ENCODE results near the gene ARHGEF28.

The ARHGEF28 gene

GRCh38 chr5:73985145-73985544 lies 359.1 kb downstream of the ARHGEF28 start:
- TF ChIP-seq CTCF (IDR thresholded peaks at IDR 0.05; ENCODE audit: control insufficient read depth, insufficient read depth, low read depth, low read length, missing control alignments), result peak; percentile 38
- H3K4me3 ChIP-seq (ENCODE audit: control insufficient read depth, low read depth, low read length), result no peak overlapping the region
- no peak for DNase-seq (ENCODE audit: low read depth)

GRCh38 chr5:73986729-73987128 lies 360.7 kb downstream of the ARHGEF28 start:
- TF ChIP-seq CTCF (IDR thresholded peaks at IDR 0.05; ENCODE audit: control insufficient read depth, insufficient read depth, low read depth, low read length, missing control alignments), result no peak
- H3K4me3 ChIP-seq (ENCODE audit: control insufficient read depth, low read depth, low read length), result no peak overlapping the region
- no peak for DNase-seq (ENCODE audit: low read depth)

GRCh38 chr5:73987915-73988314 lies 361.9 kb downstream of the ARHGEF28 start:
- DNase-seq (ENCODE audit: low read depth), result no peak
- H3K4me3 ChIP-seq (ENCODE audit: control insufficient read depth, low read depth, low read length), result no peak overlapping the region
- TF ChIP-seq CTCF (IDR thresholded peaks at IDR 0.05; ENCODE audit: control insufficient read depth, insufficient read depth, low read depth, low read length, missing control alignments), result no peak

DNA sequence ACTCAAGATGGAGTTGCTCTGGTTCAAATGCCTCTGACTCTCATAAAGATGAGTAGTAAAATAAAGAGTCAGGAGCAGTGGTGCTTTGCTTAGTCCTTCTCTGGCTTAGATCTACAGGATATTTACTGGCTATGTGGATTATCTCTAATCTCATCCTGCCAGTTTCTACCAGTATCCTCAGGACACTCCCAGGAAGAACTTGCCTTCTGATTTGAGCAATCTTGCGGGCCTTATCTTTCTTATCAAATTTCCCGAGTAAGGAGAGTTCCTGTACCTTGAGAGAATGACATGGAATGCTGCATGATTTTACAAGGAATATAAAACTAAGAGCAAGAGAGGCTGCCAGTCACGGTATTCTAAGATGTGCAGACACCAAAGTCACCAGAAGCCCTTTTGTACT lies 364.0 kb downstream of the ARHGEF28 start:
- no peak overlapping the region for H3K4me3 ChIP-seq (ENCODE audit: control insufficient read depth, low read depth, low read length)
- no peak for TF ChIP-seq CTCF (IDR thresholded peaks at IDR 0.05; ENCODE audit: control insufficient read depth, insufficient read depth, low read depth, low read length, missing control alignments)
- DNase-seq (ENCODE audit: low read depth), result no peak
